ENCODE data around the gene TOX2.

Gene TOX2

GRCh38 chr20:44021900-44022299 is 107.2 kb downstream of the TOX2 start:
- DNase-seq = no peak

GRCh38 chr20:44022464-44022863 is 107.8 kb downstream of the TOX2 start:
- DNase-seq = no peak

- DNase-seq = no peak
These were observed 109.1 kb downstream of the TOX2 start for GRCh38 chr20:44023515-44024371.

DNA sequence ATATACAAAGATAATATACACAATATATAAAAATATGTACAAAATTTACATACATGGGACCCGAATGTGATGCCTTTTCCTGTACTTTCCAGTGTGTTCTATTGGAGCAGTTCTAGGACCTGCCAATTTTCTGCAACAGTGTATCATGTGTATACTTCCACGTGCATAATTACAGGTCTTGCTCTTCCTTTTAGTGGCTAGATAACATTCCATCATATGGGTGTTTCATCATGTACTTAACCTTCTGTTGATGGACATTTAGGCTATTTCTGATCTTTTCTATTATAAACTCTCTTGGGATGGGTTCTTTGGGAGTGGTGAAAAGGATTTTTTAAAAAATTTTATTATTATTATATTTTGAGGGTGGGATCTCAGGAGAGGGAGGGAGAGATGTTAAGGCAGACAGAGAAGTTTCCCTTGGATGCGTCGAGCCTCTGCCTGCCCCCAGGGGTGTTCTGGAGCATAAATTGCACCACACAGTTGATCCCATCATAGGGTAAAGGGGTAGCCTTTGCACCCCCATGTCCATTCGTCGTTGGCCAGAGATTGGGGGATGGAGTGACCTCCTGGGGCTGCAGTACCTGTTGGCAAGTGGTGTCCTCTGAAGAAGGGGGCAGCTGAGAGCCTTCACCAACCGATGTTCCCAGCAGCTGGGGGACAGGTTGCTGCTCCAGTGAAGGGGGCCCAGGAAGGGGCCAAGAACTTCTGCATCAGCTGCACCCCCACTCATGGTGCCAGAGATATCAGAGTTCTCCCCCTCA is 110.3 kb downstream of the TOX2 start:
- DNase-seq = no peak

- no peak for DNase-seq
These were observed 111.1 kb downstream of the TOX2 start for GRCh38 chr20:44025756-44026155.

- peak; percentile 61 for DNase-seq
These were observed 112.1 kb downstream of the TOX2 start for GRCh38 chr20:44026647-44027342.

DNA sequence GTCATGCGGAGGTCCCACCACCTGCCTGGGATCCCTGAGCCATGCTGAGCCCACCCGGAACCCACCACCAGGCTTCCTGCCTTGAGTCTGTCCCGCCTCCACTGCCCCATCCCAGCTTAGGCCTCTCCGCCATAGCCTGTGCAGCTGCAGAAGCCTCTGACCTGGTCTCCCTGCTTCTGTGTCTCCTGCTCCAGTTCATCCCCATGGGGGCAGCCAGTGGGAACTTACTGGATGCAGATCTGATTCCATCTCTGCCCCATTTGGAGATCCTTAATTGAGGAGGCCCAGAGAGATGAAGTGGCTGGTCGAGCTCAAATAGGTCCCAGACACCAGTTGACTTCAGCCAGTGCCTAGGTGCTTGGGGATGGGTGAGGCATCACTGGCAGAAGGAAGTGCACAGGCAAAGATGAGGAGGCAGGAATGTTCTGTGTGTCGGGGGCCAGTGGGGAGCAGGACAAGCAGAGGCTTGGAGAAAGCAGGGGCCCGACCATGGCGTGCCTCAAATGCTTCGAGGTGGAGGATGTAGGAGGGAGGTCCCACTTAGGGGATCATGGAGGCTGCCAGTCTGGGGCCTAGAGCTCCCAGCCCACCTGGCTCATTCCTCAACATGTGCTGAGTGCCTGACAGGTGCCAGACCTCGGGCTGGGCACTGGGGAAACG is 112.8 kb downstream of the TOX2 start:
- no peak for DNase-seq

- peak; percentile 51 for DNase-seq
These were observed 113.5 kb downstream of the TOX2 start for GRCh38 chr20:44028003-44028730.

- DNase-seq = no peak
These were observed 114.5 kb downstream of the TOX2 start for GRCh38 chr20:44028868-44029847.

DNA sequence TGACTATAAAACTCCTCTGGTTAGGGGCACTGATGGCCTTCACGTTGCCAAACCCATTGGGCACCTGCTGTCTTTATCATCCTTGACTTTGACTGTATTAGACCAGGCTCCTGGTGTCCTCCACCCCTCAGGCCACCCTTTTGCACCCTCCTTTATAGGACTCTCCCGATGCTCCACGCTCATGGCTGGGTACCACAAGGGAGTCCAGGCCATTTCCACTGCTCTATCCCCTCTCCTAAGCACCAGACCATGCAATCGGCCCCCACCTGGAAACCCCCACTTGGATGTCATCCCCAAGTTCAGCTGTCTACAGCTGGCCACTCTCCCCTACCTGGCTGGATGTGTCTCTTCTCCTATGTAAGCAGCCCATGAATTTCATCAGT is 115.2 kb downstream of the TOX2 start:
- no peak for DNase-seq

DNA sequence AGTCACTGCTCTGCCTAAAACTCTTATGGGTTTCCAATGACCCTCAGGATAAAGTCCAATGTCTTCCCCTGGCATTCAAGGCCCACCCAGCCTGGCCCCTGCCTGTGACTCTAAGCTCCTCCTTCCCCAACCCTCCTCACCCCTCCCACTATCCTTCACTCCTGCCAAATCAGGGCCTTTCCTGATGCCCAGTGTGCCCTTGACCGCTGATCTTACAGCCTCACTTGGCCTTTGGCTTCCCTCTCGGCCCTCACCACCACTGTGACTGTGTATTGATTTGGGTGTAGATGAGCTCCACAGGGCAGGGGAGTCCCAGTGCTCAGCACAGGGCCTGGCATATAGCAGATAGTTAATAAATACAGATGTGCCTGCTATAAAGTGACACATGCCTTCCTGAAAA is 115.7 kb downstream of the TOX2 start:
- no peak for DNase-seq

DNA sequence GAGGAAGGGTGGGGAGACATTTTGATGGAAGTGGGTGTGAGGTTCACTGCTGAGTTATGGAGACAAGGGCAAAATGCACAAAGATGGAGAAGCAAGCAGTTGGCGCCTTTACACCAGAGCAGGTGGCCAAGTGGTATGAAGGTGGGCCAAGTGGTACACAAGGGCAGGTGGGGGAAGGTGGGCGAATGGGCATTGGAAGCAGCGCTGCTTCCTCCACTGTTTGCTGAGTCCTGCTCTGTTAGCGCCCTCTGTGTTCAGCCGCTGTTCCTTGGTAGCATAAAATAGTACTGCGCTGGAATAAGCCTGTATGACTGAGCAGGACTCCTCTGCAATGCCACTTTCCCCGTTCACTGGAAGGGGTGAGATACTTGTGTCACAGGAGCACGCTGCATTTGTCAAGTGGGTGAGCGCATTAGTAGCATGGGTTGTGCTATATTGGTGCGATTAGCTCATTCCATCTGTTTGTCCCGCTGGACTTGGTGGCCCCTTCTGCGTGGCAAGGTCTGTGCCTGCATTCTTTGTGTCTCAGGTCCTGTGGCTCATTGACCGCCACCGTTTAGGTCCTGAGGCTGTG is 116.4 kb downstream of the TOX2 start:
- no peak for DNase-seq

GRCh38 chr20:44031781-44032582 is 117.3 kb downstream of the TOX2 start:
- DNase-seq = peak; percentile 25

GRCh38 chr20:44032583-44033331 is 118.1 kb downstream of the TOX2 start:
- DNase-seq = no peak

DNA sequence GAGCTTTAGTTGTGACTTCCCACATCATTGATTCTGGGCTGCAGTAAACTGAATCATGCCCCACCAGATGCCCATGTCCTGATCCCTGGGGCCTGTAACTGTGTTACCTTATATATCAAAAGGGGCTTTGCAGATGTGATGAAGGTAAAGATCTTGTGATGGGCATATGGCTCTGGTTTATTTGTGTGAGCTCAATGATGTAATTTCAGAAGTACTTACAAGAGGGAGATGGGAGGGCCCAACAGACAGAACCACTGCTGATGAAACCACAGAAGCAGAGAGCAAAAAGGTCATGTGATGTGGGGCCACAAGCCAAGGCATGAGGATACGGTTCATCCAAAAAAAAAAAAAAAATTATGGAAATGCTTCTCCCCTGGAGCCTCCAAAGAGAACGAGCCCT is 118.7 kb downstream of the TOX2 start:
- peak; percentile 59 for DNase-seq

GRCh38 chr20:44033873-44034272 is 119.2 kb downstream of the TOX2 start:
- no peak for DNase-seq

- no peak for DNase-seq
These were observed 119.8 kb downstream of the TOX2 start for GRCh38 chr20:44034451-44034850.

- DNase-seq = no peak
These were observed 120.4 kb downstream of the TOX2 start for GRCh38 chr20:44034965-44035635.

All from fibroblast of upper back skin (primary cell).